K562 (cell line): Measurements from ENCODE around the gene MESP1. TPM values are rescaled to one million over a fixed set of nuclear protein-coding genes. Genes with fewer than 3 reads are reported as not detected.

Experiments used
- ATAC-seq: fragments of 200-7000 bp; cut with Tn5 transposase; 3 replicates; pipeline ENCODE4 v1.9.1; 2020; ENCODE audit warnings: moderate library complexity
- BruUV-seq: library from RNA; stranded (reverse); fragments of 400-500 nt; replicated peaks from 2 replicates; lab custom pipeline; 2021; lab: Mats Ljungman, UMichigan
- CTCF ChIA-PET: fragments of 300-600 bp; formaldehyde crosslinking; extraction: SDS; loops from one replicate; lab custom pipeline; 2021; ENCODE audit warnings: low intra/inter-chr PET ratio; lab: Yijun Ruan, JAX
- POLR2A ChIA-PET: fragments of 300-600, 350-650 bp; sonication (Branson Sonifier 250); formaldehyde crosslinking; extraction: SDS; loops from one replicate; lab custom pipeline; 2021; ENCODE audit warnings: antibody characterized with exemption, inconsistent platforms; lab: Yijun Ruan, JAX
- DNase-seq, 4 experiments: peaks; one replicate each; pipeline versions ENCODE4 v3.0.0 to v3.0.0-alpha.2; 2011 to 2018; ENCODE audit warnings: low spot score in 3 of 4, mixed read lengths in 3 of 4; ENCODE audit errors: extremely low read depth in 1 of 4
- FAIRE-seq: peaks from 2 replicates; lab custom pipeline; 2011; peaks lifted over from hg19 to GRCh38; lab: Jason Lieb, UNC
- H2AFZ ChIP-seq: 2 replicates; pipeline ENCODE4 v1.6.0; 2011; ENCODE audit warnings: low read depth, low read length, control low read depth, inconsistent platforms
- H3K27ac ChIP-seq: fragments of 200-600 bp; 3 replicates; pipeline ENCODE4 v1.8.0; 2011; ENCODE audit warnings: low read depth, mild to moderate bottlenecking, control low read depth, inconsistent platforms, low read length, moderate library complexity, mixed read lengths; ENCODE audit errors: extremely low read depth
- H3K27me3 ChIP-seq, 2 experiments: fragments of 300-600 bp in 1 of 2; 2 replicates in 1 of 2; 3 replicates in 1 of 2; pipeline versions ENCODE4 v1.6.0 to v1.8.0; 2011; ENCODE audit warnings: inconsistent platforms in 2 of 2, low read length in 2 of 2, mild to moderate bottlenecking in 1 of 2, mixed read lengths in 1 of 2, moderate library complexity in 1 of 2; ENCODE audit not compliant: control insufficient read depth in 2 of 2, insufficient read depth in 2 of 2
- H3K36me3 ChIP-seq: fragments of 300-600 bp; 3 replicates; pipeline ENCODE4 v1.8.0; 2011; ENCODE audit warnings: mild to moderate bottlenecking, low read length, inconsistent platforms; ENCODE audit not compliant: control insufficient read depth, insufficient read depth
- H3K4me1 ChIP-seq, 2 experiments: fragments of 200-600 bp in 1 of 2; replicated peaks in 1 of 2; 2 replicates in 1 of 2; 3 replicates in 1 of 2; pipeline versions ENCODE4 v1.5.1 to v1.8.0; 2011; ENCODE audit warnings: inconsistent platforms in 2 of 2, low read length in 2 of 2, mild to moderate bottlenecking in 1 of 2, mixed read lengths in 1 of 2, moderate library complexity in 1 of 2; ENCODE audit not compliant: control insufficient read depth in 2 of 2, insufficient read depth in 2 of 2
- H3K4me2 ChIP-seq: 2 replicates; pipeline ENCODE4 v1.6.1; 2011; ENCODE audit warnings: low read length, control low read depth, inconsistent platforms, mixed read lengths; ENCODE audit not compliant: insufficient read depth
- H3K4me3 ChIP-seq: fragments of 200-600 bp; sonication (generic), shearing (Covaris generic); 2 replicates; pipeline ENCODE4 v1.5.1; 2016; ENCODE audit warnings: control low read depth, inconsistent platforms
- H3K79me2 ChIP-seq: fragments of 200-600 bp; 3 replicates; pipeline ENCODE4 v1.8.0; 2011; ENCODE audit warnings: low read length, inconsistent platforms; ENCODE audit not compliant: control insufficient read depth, insufficient read depth
- H3K9ac ChIP-seq, 2 experiments: 2 replicates each; pipeline versions ENCODE4 v1.6.0 to v1.6.1; 2011; ENCODE audit warnings: low read depth in 2 of 2, low read length in 2 of 2, control low read depth in 1 of 2, inconsistent platforms in 1 of 2, mild to moderate bottlenecking in 1 of 2, mixed read lengths in 1 of 2; ENCODE audit not compliant: insufficient read depth in 1 of 2
- H3K9me1 ChIP-seq: one replicate; pipeline ENCODE4 v1.6.0; 2011; ENCODE audit warnings: inconsistent platforms, mild to moderate bottlenecking, low read length, moderate library complexity; ENCODE audit not compliant: control insufficient read depth, insufficient read depth
- H3K9me3 ChIP-seq: replicated peaks from 2 replicates; pipeline ENCODE4 v1.5.1; 2011; ENCODE audit warnings: low read depth, low read length, inconsistent platforms; ENCODE audit not compliant: control insufficient read depth, insufficient read depth
- H4K20me1 ChIP-seq: replicated peaks from 2 replicates; pipeline ENCODE4 v1.6.1; 2011; ENCODE audit warnings: low read length, inconsistent platforms, mixed read lengths; ENCODE audit not compliant: control insufficient read depth, insufficient read depth
- ELK3 ChIP-seq: fragments of 450-650 bp; formaldehyde crosslinking; IDR thresholded peaks from 2 replicates; pipeline ENCODE4 v1.4.0; 2020; ENCODE audit warnings: mild to moderate bottlenecking
- ESRRB ChIP-seq: fragments of 250-450 bp; sonication (Bioruptor Pico); IDR thresholded peaks from 2 replicates; pipeline ENCODE4 v1.5.0; 2020; ENCODE audit warnings: mild to moderate bottlenecking, moderate library complexity, borderline replicate concordance
- MED1 ChIP-seq: sonication (generic); formaldehyde crosslinking; IDR thresholded peaks from 2 replicates; pipeline ENCODE4 v1.8.1; 2023; ENCODE audit warnings: missing genetic modification reagents, borderline replicate concordance
- NFATC3 ChIP-seq: fragments of 450-650 bp; IDR thresholded peaks from 2 replicates; pipeline ENCODE4 v1.6.1; 2017; ENCODE audit warnings: mild to moderate bottlenecking
- TCF7 ChIP-seq: sonication (generic); IDR thresholded peaks from 2 replicates; pipeline ENCODE4 v1.6.1; 2016; ENCODE audit warnings: antibody characterized with exemption, borderline replicate concordance
- ZC3H8 ChIP-seq: fragments of 450-650 bp; IDR thresholded peaks from 2 replicates; pipeline ENCODE4 v1.6.1; 2017
- ZNF24 ChIP-seq: fragments of 450-650 bp; IDR thresholded peaks from 2 replicates; pipeline ENCODE4 v1.6.1; 2016
- ZNF740 ChIP-seq, 3 experiments: fragments of 200-800 bp in 1 of 3; sonication (Bioruptor generic) in 1 of 3; sonication (generic) in 1 of 3; formaldehyde crosslinking in 1 of 3; IDR thresholded peaks; 2 replicates each; pipeline versions ENCODE4 v1.6.1 to v1.8.0; 2016 to 2022; ENCODE audit warnings: mild to moderate bottlenecking in 2 of 3, missing compliant biosample characterization in 2 of 3, missing genetic modification characterization in 2 of 3, missing genetic modification reagents in 1 of 3
- WGBS: fragments of 100-300 bp; shearing (Covaris generic); methylation state at CpG from one replicate; pipeline ENCODE4 v1.1.6; 2016; ENCODE audit warnings: low coverage, mixed read lengths; ENCODE audit not compliant: insufficient coverage; ENCODE audit errors: missing lambda C conversion rate; 5-methylcytosine and 5-hydroxymethylcytosine counted together
- in situ Hi-C: fragments of 300-500 bp; cut with MboI; formaldehyde crosslinking; loops from 4 replicates; pipeline ENCODE4 v1.15.0; 2018; ENCODE audit warnings: inconsistent platforms, mixed read lengths
- intact Hi-C: fragments of 100-400 bp; cut with micrococcal nuclease; formaldehyde crosslinking; loops from 2 replicates; pipeline ENCODE4 v1.14.2; 2022
- polyA plus RNA-seq, 8 experiments: library from polyadenylated mRNA; depleted of rRNA in 4 of 8; stranded (reverse) in 5 of 8; unstranded in 3 of 8; fragments of >200 nt; fragmentation: Nextera tagmentation in 2 of 8; fragmentation: Illumina TruSeq in 1 of 8; extraction: Ambion mirVana in 2 of 8; extraction: Trizol in 1 of 8; gene quantifications; 2 replicates each; pipeline versions ENCODE4 v1.2.1 to v1.2.3, GENCODE V29; 2011 to 2014; ENCODE audit warnings: inconsistent platforms in 1 of 8, missing spikeins in 1 of 8
- total RNA-seq, 7 experiments: library from RNA; depleted of rRNA in 6 of 7; stranded (reverse); fragments of >200 nt in 6 of 7; fragmentation: Illumina TruSeq in 2 of 7; extraction: Trizol in 2 of 7; gene quantifications; 2 replicates each; pipeline versions ENCODE4 v1.2.1 to v1.2.3, GENCODE V29; 2011 to 2021; ENCODE audit warnings: low replicate concordance in 1 of 7

MESP1 gene
- total and polyA plus RNA-seq, 9 of the 15 experiments (the other 6 are each of a cell fraction or from before 2014, with no cell fraction given), result 0.14 to 1.1 (median 0.36) TPM; not detected in 4

- no peak for TF ChIP-seq ELK3 (CRISPR knock-in tag)
- no peak for TF ChIP-seq ZC3H8
- TF ChIP-seq TCF7, result no peak
- TF ChIP-seq ZNF24, result no peak
- TF ChIP-seq, all 486 proteins: peak for 2
Measured at GRCh38 chr15:89790661-89791060, 39.6 kb upstream of the MESP1 start (continued).

- in situ Hi-C loops, result no loop called here
- Histone ChIP-seq H3K36me3 (no peaks in the 10 kb centered on the region), H3K27ac (no peak overlapping the region), H3K79me2 (no peaks in the 10 kb centered on the region), H3K27me3 (no peaks in the 10 kb centered on the region), H3K4me3 (no peak overlapping the region), H2AFZ (no peak overlapping the region), H3K9me1 (no peaks in the 10 kb centered on the region), H4K20me1 (no peaks in the 10 kb centered on the region), H3K9ac (peak overlapping the region in 1 of 2 experiments; percentile 24; a peak in 1 of 4 replicates), H3K4me2 (no peak overlapping the region), H3K4me1 (peaks cover 0 to 9% of the 10 kb centered on the region in 2 experiments; a peak in 2 of 5 replicates), H3K9me3 (no peaks in the 10 kb centered on the region; the same call in 1 of the 2 replicates)
- BruUV-seq, result no TSS peak
- no peak for FAIRE-seq
- DNase-seq, result no peak
- intact Hi-C loops, result no loop called here
- WGBS, result 51% methylated on average over 9 of the region's 10 CpGs
- ChIA-PET CTCF (no interaction called here), POLR2A (no interaction called here)
- ATAC-seq, result no peak
- no peak for TF ChIP-seq ESRRB
- no peak for TF ChIP-seq ZNF740 (CRISPR knock-in tag; IDR thresholded peaks at IDR 0.05)
- no peak for TF ChIP-seq ZNF740 (tag; IDR thresholded peaks at IDR 0.05)
- no peak for TF ChIP-seq NFATC3
- TF ChIP-seq MED1 (CRISPR knock-in tag), result no peak
Measured at GRCh38 chr15:89790206-89790605, 39.2 kb upstream of the MESP1 start.
